Right cardiac atrium (tissue), 5 donors: Measurements from ENCODE around the gene TMEM233. TPM values are rescaled to one million over a fixed set of nuclear protein-coding genes. Genes with fewer than 3 reads are reported as not detected.

Source experiments
- polyA plus RNA-seq: library from polyadenylated mRNA; stranded (reverse); fragments of 200-250 nt; gene quantifications from one replicate; pipeline ENCODE4 v1.2.3, GENCODE V29; 2013
- total RNA-seq, 4 donors: library from RNA; stranded (reverse); fragmentation: NEBNext Ultra II Directional; extraction: Animal tissue kit (Norgen Biotek cat#: 25700); gene quantifications; one replicate each; pipeline ENCODE4 v1.2.1, GENCODE V29; 2021
- donor health status: healthy with polysubstance abuse.
- donor health status: DM: no; HTN: yes; CAD: no.
- donor health status: DM: no; HTN: no; CAD: no.
- donor health status: DM: no; HTN: yes; CAD: no; lungs with severe emphysema.
- donor health status: DM: yes; HTN: yes; CAD: no.

Gene TMEM233
- total and polyA plus RNA-seq, 5 donors = 0.31 to 0.97 (median 0.52) TPM

Other genes starting within 250 kb of the TMEM233 start
- 10 to 100 TPM in 3 of 4 donors, 1 to 10 TPM in 1; 9.8 to 16.3 (median 14.1) TPM for gene PRKAB1, start 74.4 kb downstream of the TMEM233 start, total RNA-seq
- 10.5 TPM for gene PRKAB1, start 74.4 kb downstream of the TMEM233 start, polyA plus RNA-seq